HCT116 (cell line): Measurements from ENCODE around the gene AGBL3. TPM values are rescaled to one million over a fixed set of nuclear protein-coding genes. Genes with fewer than 3 reads are reported as not detected.

Experiments
- ATAC-seq: fragments of 200-7000 bp; cut with Tn5 transposase; 2 replicates; pipeline ENCODE4 v1.9.1; 2020; ENCODE audit warnings: mild to moderate bottlenecking, moderate library complexity
- BruUV-seq: library from RNA; stranded (reverse); fragments of 400-500 nt; replicated peaks from 2 replicates; lab custom pipeline; 2021; lab: Mats Ljungman, UMichigan
- CTCF ChIA-PET: fragments of 300-600 bp; sonication (Branson Sonifier 250); formaldehyde crosslinking; loops from one replicate; lab custom pipeline; 2021; ENCODE audit warnings: antibody characterized with exemption; lab: Charles Lee
- POLR2A ChIA-PET: fragments of 300-600, 350-600 bp; sonication (Branson Sonifier 250); formaldehyde crosslinking; loops from one replicate; lab custom pipeline; 2021; ENCODE audit warnings: antibody characterized with exemption; lab: Charles Lee
- RAD21 ChIA-PET, 2 experiments: fragments of 300-600 bp; sonication (Branson Sonifier 250); formaldehyde crosslinking; loops; one replicate each; lab custom pipeline; 2023; ENCODE audit warnings: low total read pairs in 2 of 2; ENCODE audit not compliant: uncharacterized antibody in 2 of 2, unreplicated experiment in 2 of 2, low non-redundant PET in 1 of 2; lab: Charles Lee
- DNase-seq: peaks from one replicate; pipeline ENCODE4 v3.0.0-alpha.2; 2010; ENCODE audit warnings: low read depth, low spot score
- H2AFZ ChIP-seq: fragments of 200-600 bp; shearing (Covaris generic), sonication (generic); 2 replicates; pipeline ENCODE4 v1.6.1; 2017; ENCODE audit warnings: low read depth, mixed run types, mixed read lengths, antibody characterized with exemption, low read length; ENCODE audit not compliant: poor library complexity, severe bottlenecking
- H3K27ac ChIP-seq: 2 replicates; pipeline ENCODE4 v1.5.1; 2012; ENCODE audit warnings: low read depth, low read length
- H3K27me3 ChIP-seq: fragments of 200-600 bp; sonication (generic); 2 replicates; pipeline ENCODE4 v1.6.1; 2016; ENCODE audit warnings: mixed run types, low read length, mixed read lengths; ENCODE audit not compliant: insufficient read depth
- H3K36me3 ChIP-seq, 2 experiments: fragments of 200-500 bp in 1 of 2; fragments of 200-600 bp in 1 of 2; sonication (Bioruptor generic) in 1 of 2; sonication (generic) in 1 of 2; 2 replicates each; pipeline versions ENCODE4 v1.5.1 to v1.6.1; 2014 to 2016; ENCODE audit warnings: low read length in 2 of 2, inconsistent platforms in 1 of 2, mixed read lengths in 1 of 2, mixed run types in 1 of 2; ENCODE audit not compliant: insufficient read depth in 2 of 2, control insufficient read depth in 1 of 2
- H3K4me1 ChIP-seq, 2 experiments: fragments of 200-600 bp in 1 of 2; sonication (generic) in 1 of 2; 2 replicates each; pipeline versions ENCODE4 v1.5.1 to v1.6.1; 2012 to 2017; ENCODE audit warnings: low read length in 2 of 2, inconsistent platforms in 1 of 2, mild to moderate bottlenecking in 1 of 2, mixed read lengths in 1 of 2, mixed run types in 1 of 2, moderate library complexity in 1 of 2; ENCODE audit not compliant: insufficient read depth in 2 of 2, control insufficient read depth in 1 of 2
- H3K4me2 ChIP-seq: fragments of 200-600 bp; sonication (generic); 2 replicates; pipeline ENCODE4 v1.6.1; 2017; ENCODE audit warnings: mixed run types, low read length, mixed read lengths
- H3K4me3 ChIP-seq, 2 experiments: fragments of 200-600 bp in 1 of 2; sonication (generic) in 1 of 2; replicated peaks in 1 of 2; 2 replicates each; pipeline ENCODE4 v1.5.1; 2011 to 2016; ENCODE audit warnings: low read length in 2 of 2, control low read depth in 1 of 2, low read depth in 1 of 2, mild to moderate bottlenecking in 1 of 2, mixed read lengths in 1 of 2, mixed run types in 1 of 2
- H3K79me2 ChIP-seq: fragments of 200-600 bp; sonication (generic); 2 replicates; pipeline ENCODE4 v1.6.1; 2017; ENCODE audit warnings: mild to moderate bottlenecking, mixed run types, low read length, moderate library complexity, mixed read lengths; ENCODE audit not compliant: insufficient read depth
- H3K9ac ChIP-seq: fragments of 200-600 bp; sonication (generic); 2 replicates; pipeline ENCODE4 v1.6.1; 2016; ENCODE audit warnings: low read length, mixed read lengths
- H3K9me2 ChIP-seq: fragments of 200-600 bp; sonication (generic), shearing (Covaris generic); 2 replicates; pipeline ENCODE4 v1.6.1; 2017; ENCODE audit warnings: mixed run types, mild to moderate bottlenecking, moderate library complexity; ENCODE audit not compliant: insufficient read depth
- H3K9me3 ChIP-seq, 2 experiments: fragments of 200-500 bp in 1 of 2; fragments of 200-600 bp in 1 of 2; sonication (Bioruptor generic) in 1 of 2; sonication (generic) in 1 of 2; 2 replicates each; pipeline ENCODE4 v1.6.1; 2014 to 2017; ENCODE audit warnings: low read length in 2 of 2, mixed read lengths in 2 of 2, inconsistent platforms in 1 of 2, low read depth in 1 of 2, mild to moderate bottlenecking in 1 of 2, mixed run types in 1 of 2, moderate library complexity in 1 of 2; ENCODE audit not compliant: control insufficient read depth in 1 of 2, insufficient read depth in 1 of 2
- H4K20me1 ChIP-seq: fragments of 200-600 bp; sonication (generic), shearing (Covaris generic); 2 replicates; pipeline ENCODE4 v1.6.1; 2017; ENCODE audit warnings: mixed run types, mild to moderate bottlenecking, moderate library complexity; ENCODE audit not compliant: insufficient read depth
- ATF3 ChIP-seq: IDR thresholded peaks from 2 replicates; pipeline ENCODE4 v1.6.1; 2012
- CBX3 ChIP-seq: IDR thresholded peaks from 2 replicates; pipeline ENCODE4 v1.6.1; 2012; ENCODE audit warnings: low read depth
- CEBPB ChIP-seq: IDR thresholded peaks from 2 replicates; pipeline ENCODE4 v1.6.1; 2012; ENCODE audit warnings: low read depth
- CTCF ChIP-seq, 3 experiments: fragments of 200-600 bp in 1 of 3; sonication (generic) in 1 of 3; IDR thresholded peaks in 2 of 3; conservative IDR thresholded peaks in 1 of 3; 2 replicates each; pipeline ENCODE4 v1.5.1; 2012 to 2017; ENCODE audit warnings: low read depth in 2 of 3, low read length in 2 of 3, antibody characterized with exemption in 1 of 3, borderline replicate concordance in 1 of 3, control low read depth in 1 of 3, mild to moderate bottlenecking in 1 of 3, mixed read lengths in 1 of 3, mixed run types in 1 of 3, moderate library complexity in 1 of 3; ENCODE audit not compliant: insufficient read depth in 1 of 3
- EGR1 ChIP-seq: IDR thresholded peaks from 2 replicates; pipeline ENCODE4 v1.6.1; 2012; ENCODE audit warnings: low read depth
- ELF1 ChIP-seq: IDR thresholded peaks from 2 replicates; pipeline ENCODE4 v1.6.1; 2012; ENCODE audit warnings: low read depth, borderline replicate concordance
- EZH2 ChIP-seq: fragments of 200-600 bp; sonication (generic); IDR thresholded peaks from 2 replicates; pipeline ENCODE4 v1.6.1; 2017; ENCODE audit warnings: antibody characterized with exemption, mixed run types
- EZH2phosphoT487 ChIP-seq: fragments of 200-600 bp; IDR thresholded peaks from 2 replicates; pipeline ENCODE4 v1.6.1; 2018; ENCODE audit warnings: antibody characterized with exemption, borderline replicate concordance
- FOSL1 ChIP-seq: IDR thresholded peaks from 2 replicates; pipeline ENCODE4 v1.6.1; 2012; ENCODE audit warnings: low read depth
- MAX ChIP-seq: IDR thresholded peaks from 2 replicates; pipeline ENCODE4 v1.6.1; 2012
- POLR2A ChIP-seq: IDR thresholded peaks from 2 replicates; pipeline ENCODE4 v1.7.0; 2011; ENCODE audit warnings: borderline replicate concordance; ENCODE audit not compliant: insufficient read depth, insufficient read length; ENCODE audit errors: extremely low read depth
- POLR2AphosphoS5 ChIP-seq: IDR thresholded peaks from 2 replicates; pipeline ENCODE4 v1.6.1; 2011; ENCODE audit warnings: mild to moderate bottlenecking, low read depth, low read length, moderate library complexity
- RAD21 ChIP-seq: IDR thresholded peaks from 2 replicates; pipeline ENCODE4 v1.6.1; 2012; ENCODE audit warnings: low read depth, mild to moderate bottlenecking
- REST ChIP-seq: IDR thresholded peaks from 2 replicates; pipeline ENCODE4 v1.6.1; 2012; ENCODE audit warnings: low read depth
- SP1 ChIP-seq: IDR thresholded peaks from 2 replicates; pipeline ENCODE4 v1.6.1; 2012; ENCODE audit warnings: low read depth
- SRF ChIP-seq: IDR thresholded peaks from 2 replicates; pipeline ENCODE4 v1.6.1; 2012; ENCODE audit warnings: low read depth
- YY1 ChIP-seq: IDR thresholded peaks from 2 replicates; pipeline ENCODE4 v1.6.1; 2011; ENCODE audit warnings: low read length, low read depth, moderate library complexity, mild to moderate bottlenecking; ENCODE audit not compliant: insufficient replicate concordance; ENCODE audit errors: extremely low read depth
- ZBTB33 ChIP-seq: IDR thresholded peaks from 2 replicates; pipeline ENCODE4 v1.6.1; 2011; ENCODE audit warnings: mild to moderate bottlenecking, low read length, moderate library complexity; ENCODE audit not compliant: insufficient replicate concordance; ENCODE audit errors: extremely low read depth
- ZFX ChIP-seq: fragments of 450-650 bp; IDR thresholded peaks from 2 replicates; pipeline ENCODE4 v1.6.1; 2017
- ZNF274 ChIP-seq: fragments of 200-500 bp; sonication (Bioruptor generic); IDR thresholded peaks from 2 replicates; pipeline ENCODE4 v1.6.1; 2014; ENCODE audit warnings: mild to moderate bottlenecking, low read depth, low read length, inconsistent platforms
- intact Hi-C: fragments of 100-400 bp; cut with micrococcal nuclease; formaldehyde crosslinking; loops from 2 replicates; pipeline ENCODE4 v1.10.0; 2022
- total RNA-seq: library from RNA; stranded (reverse); gene quantifications from one replicate; pipeline ENCODE4 v1.2.1, GENCODE V29; 2021; ENCODE audit not compliant: unreplicated experiment

AGBL3 gene
- total RNA-seq, 1 experiment from 2014 or later: 1.9 TPM

- RAD21 ChIA-PET: no interaction called here
- Histone ChIP-seq H4K20me1 (no peaks in the 10 kb centered on the region), H3K27me3 (no peaks in the 10 kb centered on the region), H3K9me3 (no peaks in the 10 kb centered on the region), H3K4me2 (no peak overlapping the region), H3K9me2 (no peaks in the 10 kb centered on the region)
- ATAC-seq: no peak
- TF ChIP-seq CTCF (IDR thresholded peaks at IDR 0.05 in 2 of 3, conservative IDR thresholded peaks at IDR 0.05 in 1 of 3; ENCODE audit: borderline replicate concordance in 1 of 3, insufficient read depth in 1 of 3, low read depth in 2 of 3, low read length in 2 of 3) (no peak), POLR2A (no peak), ELF1 (no peak), EZH2phosphoT487 (no peak), ZNF274 (no peak), ZFX (no peak), ZBTB33 (no peak), FOSL1 (no peak), SRF (no peak), POLR2AphosphoS5 (no peak), EGR1 (no peak), SP1 (no peak), MAX (no peak), REST (no peak), YY1 (no peak), CEBPB (no peak), EZH2 (no peak), ATF3 (no peak), CBX3 (no peak), RAD21 (no peak)
- TF ChIP-seq, all 23 proteins: peak for 0
- no peak for DNase-seq
- no peaks in the 10 kb centered on the region for H3K79me2 ChIP-seq
- no TSS peak for BruUV-seq
- no peaks in the 10 kb centered on the region for H3K4me1 ChIP-seq
- CTCF ChIA-PET: no interaction called here
- no peak overlapping the region for H3K27ac ChIP-seq
- no peak overlapping the region for H3K4me3 ChIP-seq
- no peak overlapping the region for H2AFZ ChIP-seq
- peaks cover 0 to 8% of the 10 kb centered on the region in 2 experiments; a peak in 2 of 4 replicates for H3K36me3 ChIP-seq
- intact Hi-C loops: loop anchor here (10.0 kb wide), 1 partner anchor 514 kb away; no protein-coding TSS in a partner anchor
- no peak overlapping the region for H3K9ac ChIP-seq
- POLR2A ChIA-PET: no interaction called here
Observed at GRCh38 chr7:134949171-134949570, 37.1 kb upstream of the AGBL3 start.
